Activated CD8-positive, alpha-beta memory T cell treated with anti-CD3 and anti-CD28 coated beads for 4 hours (primary cell): ENCODE results near the gene OLAH.

ENCODE experiments used
- DNase-seq, 2 donors: peaks; one replicate each; pipeline ENCODE4 v3.0.0-alpha.2; 2020; ENCODE audit warnings: low read depth in 2 of 2

OLAH gene

DNA sequence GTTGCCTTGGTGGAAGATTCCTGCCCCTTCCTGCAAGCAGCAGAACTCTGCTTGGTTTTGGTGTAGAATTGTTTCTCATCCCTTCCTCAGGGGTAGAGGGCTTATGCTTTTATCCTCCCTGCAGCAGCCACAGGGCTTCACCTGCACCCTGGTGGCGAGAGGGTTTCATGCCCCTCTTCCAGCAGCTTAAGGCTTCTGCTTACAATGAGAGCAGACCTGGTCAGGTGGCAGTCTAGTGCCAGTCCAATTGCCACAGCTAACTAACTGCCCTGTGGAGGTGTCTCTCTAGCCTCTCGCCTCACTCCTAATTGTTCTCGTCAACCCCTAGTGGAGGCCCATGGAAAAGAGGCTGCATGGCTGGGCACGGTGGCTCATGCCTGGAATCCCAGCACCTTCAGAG lies 25.5 kb downstream of the OLAH start:
- no peak for DNase-seq

- no peak for DNase-seq
Observed at GRCh38 chr10:15072358-15072757, 28.6 kb downstream of the OLAH start.

DNA sequence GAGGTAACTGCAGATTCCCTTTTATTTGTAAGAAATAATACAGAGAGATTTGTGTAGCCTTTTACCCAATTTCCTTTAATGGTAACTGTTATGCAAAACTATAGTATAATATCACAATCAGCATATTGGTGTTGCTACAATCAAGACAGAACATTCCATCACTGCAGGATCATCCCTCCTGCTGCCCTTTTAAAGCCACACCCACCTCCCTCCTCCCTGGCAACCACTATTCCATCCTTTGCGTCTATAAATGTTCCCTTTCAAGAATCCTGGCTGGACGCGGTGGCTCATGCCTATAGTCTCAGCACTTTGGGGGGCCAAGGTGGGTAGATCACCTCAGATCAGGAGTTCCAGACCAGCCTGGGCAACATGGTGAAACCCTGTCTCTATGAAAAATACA lies 31.7 kb downstream of the OLAH start:
- DNase-seq: no peak

DNA sequence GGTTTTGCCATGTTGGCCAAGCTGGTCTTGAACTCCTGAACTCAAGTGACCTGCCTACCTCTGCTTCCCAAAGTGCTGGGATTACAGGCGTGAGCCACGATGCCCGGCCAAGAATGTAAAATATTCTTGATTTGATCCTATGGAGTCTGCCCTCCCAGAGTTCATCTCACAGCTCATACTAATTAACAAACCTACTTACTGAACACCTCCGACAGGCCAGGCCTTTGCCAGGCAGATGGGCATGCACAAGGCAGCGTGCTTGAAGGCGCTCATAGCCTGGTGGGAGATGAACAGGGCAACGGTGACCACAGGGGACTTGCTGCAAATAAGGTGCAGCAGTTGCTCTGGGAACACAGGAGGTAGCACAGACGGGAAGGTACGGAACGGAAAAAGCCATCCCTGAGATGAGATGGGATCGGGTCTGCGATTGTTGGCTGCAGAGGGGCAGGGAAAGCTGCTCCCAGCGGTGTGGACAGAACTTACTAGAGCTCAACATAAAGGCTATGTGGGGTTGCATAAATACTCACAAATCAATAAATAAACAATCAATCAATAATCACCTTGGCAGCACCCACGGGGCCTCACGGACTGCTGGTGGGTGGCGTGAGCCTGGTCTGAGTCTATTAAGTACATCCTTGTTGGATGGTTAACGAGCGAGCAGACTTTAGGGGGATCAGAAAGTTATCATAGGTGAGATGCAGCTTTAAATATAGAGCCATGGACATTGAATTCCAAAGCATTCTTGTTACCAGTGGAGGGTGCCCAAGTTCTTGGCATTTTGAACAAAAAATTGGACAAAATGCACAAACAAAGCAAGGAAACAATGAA lies 40.1 kb downstream of the OLAH start:
- no peak for DNase-seq

- DNase-seq: no peak
Observed at GRCh38 chr10:15084502-15084922, 40.8 kb downstream of the OLAH start.

GRCh38 chr10:15088428-15089261 lies 44.9 kb downstream of the OLAH start, which contains the start of gene ACBD7:
Gene ACBD7 (minus strand): TSS chr10:15088776. CDS start chr10:15088728, 48 bp downstream.
- peak; percentile 45 to 55 for DNase-seq

GRCh38 chr10:15091418-15091817 lies 47.7 kb downstream of the OLAH start:
- no peak for DNase-seq

DNA sequence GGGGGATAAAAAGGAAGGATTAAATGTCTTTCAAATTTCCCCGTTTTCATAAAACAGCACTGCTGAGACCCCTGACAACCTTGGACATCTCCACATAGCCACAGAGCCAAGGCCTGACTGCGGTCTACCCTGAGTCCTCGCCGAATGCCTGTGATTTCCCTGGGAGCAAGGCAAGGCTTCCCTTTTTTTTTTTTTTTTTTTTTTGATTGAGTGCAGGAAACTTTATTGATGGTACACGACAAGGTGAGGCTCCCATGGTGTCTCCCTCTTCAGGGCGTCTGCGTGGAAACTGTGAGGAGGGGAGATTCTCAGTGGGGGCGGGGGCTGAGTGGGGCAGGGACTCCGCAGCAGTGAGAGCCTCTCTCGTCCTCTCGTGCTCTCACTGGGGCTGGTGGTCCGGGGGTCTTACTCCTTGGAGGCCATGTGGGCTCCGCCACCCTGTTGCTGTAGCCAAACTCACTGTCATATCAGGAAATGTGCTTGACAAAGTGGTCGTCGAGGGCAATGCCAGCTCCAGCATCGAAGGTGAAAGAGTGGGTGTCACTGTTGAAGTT lies 49.2 kb downstream of the OLAH start:
- no peak for DNase-seq

DNA sequence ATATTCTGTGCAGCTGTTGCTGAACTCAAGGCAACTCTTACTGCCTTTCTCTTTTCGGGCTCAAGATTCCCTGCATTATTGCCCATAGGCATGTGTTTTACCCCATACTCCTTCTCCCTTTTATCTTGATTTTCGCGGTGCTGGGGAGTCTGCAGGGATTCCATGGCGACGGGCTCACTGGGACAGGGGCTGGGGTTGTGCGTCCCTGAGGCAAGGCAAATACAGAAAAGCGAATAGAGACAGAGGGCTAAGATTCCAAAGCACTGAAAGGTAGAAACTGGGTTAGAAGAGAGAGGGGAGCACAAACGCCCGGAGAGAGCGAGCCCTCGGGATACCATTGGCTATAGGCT lies 52.9 kb downstream of the OLAH start:
- no peak for DNase-seq

- peak; percentile 92 for DNase-seq
Observed at GRCh38 chr10:15097011-15097812, 53.5 kb downstream of the OLAH start, which contains the start of gene RPP38. Gene RPP38 (plus strand): TSS chr10:15097355. CDS start chr10:15103315, 5,960 bp downstream.

DNA sequence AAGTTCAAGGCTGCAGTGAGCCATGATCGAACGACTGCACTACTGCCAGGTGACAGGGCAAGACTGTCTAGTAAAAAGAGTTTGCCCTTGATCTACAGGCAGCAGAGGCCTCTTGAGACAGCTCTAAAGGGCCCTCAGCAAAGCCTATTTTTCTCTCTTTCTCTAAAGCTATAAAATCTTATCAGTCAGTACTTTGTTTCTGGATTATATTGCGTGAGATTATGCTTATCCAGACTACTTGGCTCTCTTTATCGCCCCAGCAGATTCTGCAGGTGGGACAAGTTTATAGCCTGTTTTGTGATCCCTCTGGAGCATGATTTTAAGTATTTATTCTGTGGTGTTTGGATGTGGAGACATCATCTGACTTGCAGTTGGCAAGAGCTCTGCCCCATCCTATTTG lies 56.1 kb downstream of the OLAH start:
- no peak for DNase-seq

GRCh38 chr10:15103513-15103912 lies 59.8 kb downstream of the OLAH start:
- DNase-seq: no peak

- DNase-seq: peak; percentile 38
Observed at GRCh38 chr10:15106352-15107013, 62.7 kb downstream of the OLAH start.

GRCh38 chr10:15112657-15113056 lies 68.9 kb downstream of the OLAH start:
- DNase-seq: no peak

- no peak for DNase-seq
Observed at GRCh38 chr10:15113766-15114165, 70.0 kb downstream of the OLAH start.

- no peak for DNase-seq
Observed at GRCh38 chr10:15116225-15116624, 72.5 kb downstream of the OLAH start.

DNA sequence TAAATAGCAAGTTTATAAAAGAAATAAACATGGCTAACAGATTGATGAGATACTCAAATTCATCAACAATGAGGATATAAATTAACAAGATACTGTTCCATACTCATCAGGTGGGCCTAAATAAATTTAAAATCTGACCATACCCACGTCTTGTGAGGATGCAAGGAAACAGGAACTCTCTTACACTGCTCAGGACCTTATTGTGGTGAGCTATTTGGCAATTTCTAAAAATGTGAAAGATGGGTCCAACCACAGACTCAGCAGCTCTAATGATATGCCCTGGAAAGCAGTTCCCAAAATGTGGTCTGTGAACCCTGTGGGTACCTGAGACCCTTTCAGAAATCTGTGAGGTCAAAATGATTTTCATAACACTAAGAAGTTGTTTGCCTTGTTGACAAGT lies 74.9 kb downstream of the OLAH start:
- no peak for DNase-seq

- no peak for DNase-seq
Observed at GRCh38 chr10:15120523-15120922, 76.8 kb downstream of the OLAH start.

DNA sequence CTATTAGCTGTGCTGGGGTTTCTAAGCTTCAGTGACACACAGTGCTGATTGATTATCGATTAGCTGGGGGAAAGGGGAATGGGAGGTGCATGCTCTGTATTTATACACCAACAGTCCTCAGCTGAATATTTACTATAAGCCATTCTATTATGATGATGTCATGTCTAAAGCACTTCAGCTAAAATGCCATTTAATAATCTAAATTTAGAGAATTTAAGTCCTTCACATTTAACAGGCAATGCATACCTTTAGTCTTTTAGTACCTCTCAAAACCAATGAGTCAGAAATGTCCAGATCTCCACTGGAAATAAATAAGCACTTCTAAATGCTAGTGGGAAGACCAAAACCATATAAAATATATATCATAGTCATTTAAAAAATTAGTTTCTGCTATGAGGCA lies 78.0 kb downstream of the OLAH start:
- no peak for DNase-seq

DNA sequence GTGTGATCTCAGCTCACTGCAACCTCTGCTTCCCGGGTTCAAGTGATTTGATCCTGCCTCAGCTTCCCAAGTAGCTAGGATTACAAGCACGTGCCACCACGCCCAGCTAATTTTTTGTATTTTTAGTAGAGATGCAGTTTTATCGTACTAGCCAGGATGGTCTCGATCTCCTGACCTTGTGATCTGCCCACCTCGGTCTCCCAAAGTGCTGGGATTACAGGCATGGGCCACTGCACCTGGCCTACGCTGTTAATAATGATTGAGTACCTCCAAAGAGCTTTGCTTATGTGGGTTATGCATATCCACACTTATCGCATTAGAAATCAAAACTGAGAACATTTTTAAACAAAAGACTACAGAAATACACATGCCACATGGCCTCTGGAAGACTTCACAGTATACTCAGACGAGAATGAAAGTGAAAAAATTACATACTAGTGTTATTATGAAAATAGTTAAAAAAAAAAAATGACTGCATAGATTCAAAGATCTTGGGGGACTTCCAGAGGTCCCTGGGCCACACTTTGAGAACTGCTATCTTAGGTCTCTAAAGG lies 78.8 kb downstream of the OLAH start:
- no peak for DNase-seq
